OCI-LY3 (cell line): ENCODE data around the gene CABP4.
A peak's percentile ranks its signal among the peaks of the same experiment; 100 is the strongest.

Source experiments
- H2AFZ ChIP-seq: fragments of 200-600, 300-600 bp; shearing (Covaris generic); 2 replicates; pipeline ENCODE4 v1.6.0; 2014; ENCODE audit warnings: antibody characterized with exemption, low read depth, low read length
- H3K27ac ChIP-seq: fragments of 200-600, 300-600 bp; sonication (generic); 2 replicates; pipeline ENCODE4 v1.5.1; 2014; ENCODE audit warnings: mild to moderate bottlenecking, low read length, moderate library complexity, mixed read lengths
- H3K27me3 ChIP-seq: fragments of 200-600, 300-600 bp; sonication (generic); 2 replicates; pipeline ENCODE4 v1.6.1; 2014; ENCODE audit warnings: low read depth, low read length, mixed read lengths
- H3K36me3 ChIP-seq: fragments of 200-600, 300-600 bp; sonication (generic); replicated peaks from 2 replicates; pipeline ENCODE3; 2014; ENCODE audit warnings: low read depth, low read length, mixed read lengths
- H3K4me1 ChIP-seq: fragments of 300-600, 200-600 bp; sonication (generic); 2 replicates; pipeline ENCODE4 v1.6.1; 2014; ENCODE audit warnings: low read length, mixed read lengths
- H3K4me2 ChIP-seq: fragments of 200-600, 300-600 bp; sonication (generic); 2 replicates; pipeline ENCODE4 v1.6.1; 2014; ENCODE audit warnings: low read length, mixed read lengths
- H3K4me3 ChIP-seq: fragments of 300-600, 200-600 bp; sonication (generic); 2 replicates; pipeline ENCODE4 v1.5.1; 2014; ENCODE audit warnings: antibody characterized with exemption, mild to moderate bottlenecking, low read length, moderate library complexity
- H3K79me2 ChIP-seq: fragments of 300-600, 200-600 bp; shearing (Covaris generic); 2 replicates; pipeline ENCODE4 v1.6.1; 2014; ENCODE audit warnings: mild to moderate bottlenecking, low read length, mixed read lengths
- H3K9ac ChIP-seq: fragments of 300-600, 200-600 bp; shearing (Covaris generic); 2 replicates; pipeline ENCODE4 v1.6.0; 2014; ENCODE audit warnings: mild to moderate bottlenecking, low read length, moderate library complexity
- H3K9me3 ChIP-seq: fragments of 200-600, 300-600 bp; shearing (Covaris generic); 2 replicates; pipeline ENCODE4 v1.6.1; 2014; ENCODE audit warnings: low read length, mixed read lengths; ENCODE audit not compliant: insufficient read depth
- H4K20me1 ChIP-seq: fragments of 200-600, 300-600 bp; sonication (generic); 2 replicates; pipeline ENCODE4 v1.6.1; 2016; ENCODE audit warnings: low read length, mixed read lengths; ENCODE audit not compliant: insufficient read depth
- CTCF ChIP-seq: fragments of 200-600, 300-600 bp; sonication (generic); IDR thresholded peaks from 2 replicates; pipeline ENCODE4 v1.5.1; 2014; ENCODE audit warnings: antibody characterized with exemption, low read length, low read depth
- EZH2phosphoT487 ChIP-seq: fragments of 200-600 bp; shearing (Covaris generic); IDR thresholded peaks from 2 replicates; pipeline ENCODE4 v1.6.1; 2018; ENCODE audit warnings: antibody characterized with exemption, mixed run types, low read depth

Gene CABP4

DNA sequence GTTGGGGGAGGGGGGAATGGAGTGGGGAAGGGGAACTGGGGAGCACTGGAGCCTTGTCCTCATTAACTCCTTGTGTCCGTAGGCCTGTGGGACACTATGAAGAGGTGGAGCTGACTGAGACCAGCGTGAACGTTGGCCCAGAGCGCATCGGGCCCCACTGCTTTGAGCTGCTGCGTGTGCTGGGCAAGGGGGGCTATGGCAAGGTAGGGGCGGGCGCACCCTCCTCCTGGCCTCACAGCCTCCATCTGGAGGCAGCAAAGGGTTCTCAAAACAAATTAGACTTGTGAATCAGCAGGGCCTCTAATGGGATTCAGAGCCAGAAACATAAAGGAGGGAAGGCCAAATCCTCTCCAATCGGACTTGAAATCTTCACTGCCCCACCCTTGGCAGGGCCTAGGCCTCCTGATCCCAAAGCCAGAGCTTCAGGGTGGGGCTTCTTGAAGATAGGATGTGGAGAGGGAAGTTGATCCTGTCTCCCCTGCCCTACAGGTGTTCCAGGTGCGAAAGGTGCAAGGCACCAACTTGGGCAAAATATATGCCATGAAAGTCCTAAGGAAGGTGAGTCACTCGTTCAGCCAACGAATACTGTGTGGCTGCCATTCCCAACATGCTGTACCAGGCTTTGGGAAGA lies 26.0 kb upstream of the CABP4 start:
- Histone ChIP-seq H3K4me3 (peak overlapping the region; percentile 86), H3K9ac (peak overlapping the region; percentile 87), H3K36me3 (peaks cover 18% of the 10 kb centered on the region), H2AFZ (no peak overlapping the region), H3K27ac (peak overlapping the region; percentile 47), H3K9me3 (no peaks in the 10 kb centered on the region), H3K27me3 (no peaks in the 10 kb centered on the region), H3K79me2 (peaks cover 19% of the 10 kb centered on the region), H3K4me2 (peak overlapping the region; percentile 82), H3K4me1 (peaks cover 22% of the 10 kb centered on the region), H4K20me1 (no peaks in the 10 kb centered on the region)
- no peak for TF ChIP-seq EZH2phosphoT487
- TF ChIP-seq CTCF, result no peak

GRCh38 chr11:67429722-67430121 lies 25.4 kb upstream of the CABP4 start:
- Histone ChIP-seq H4K20me1 (no peaks in the 10 kb centered on the region), H3K4me1 (peaks cover 27% of the 10 kb centered on the region), H3K79me2 (peaks cover 25% of the 10 kb centered on the region), H2AFZ (no peak overlapping the region), H3K9me3 (no peaks in the 10 kb centered on the region), H3K4me2 (peak overlapping the region; percentile 82), H3K27me3 (no peaks in the 10 kb centered on the region), H3K9ac (no peak overlapping the region), H3K27ac (no peak overlapping the region), H3K4me3 (no peak overlapping the region), H3K36me3 (peaks cover 24% of the 10 kb centered on the region)
- no peak for TF ChIP-seq CTCF

DNA sequence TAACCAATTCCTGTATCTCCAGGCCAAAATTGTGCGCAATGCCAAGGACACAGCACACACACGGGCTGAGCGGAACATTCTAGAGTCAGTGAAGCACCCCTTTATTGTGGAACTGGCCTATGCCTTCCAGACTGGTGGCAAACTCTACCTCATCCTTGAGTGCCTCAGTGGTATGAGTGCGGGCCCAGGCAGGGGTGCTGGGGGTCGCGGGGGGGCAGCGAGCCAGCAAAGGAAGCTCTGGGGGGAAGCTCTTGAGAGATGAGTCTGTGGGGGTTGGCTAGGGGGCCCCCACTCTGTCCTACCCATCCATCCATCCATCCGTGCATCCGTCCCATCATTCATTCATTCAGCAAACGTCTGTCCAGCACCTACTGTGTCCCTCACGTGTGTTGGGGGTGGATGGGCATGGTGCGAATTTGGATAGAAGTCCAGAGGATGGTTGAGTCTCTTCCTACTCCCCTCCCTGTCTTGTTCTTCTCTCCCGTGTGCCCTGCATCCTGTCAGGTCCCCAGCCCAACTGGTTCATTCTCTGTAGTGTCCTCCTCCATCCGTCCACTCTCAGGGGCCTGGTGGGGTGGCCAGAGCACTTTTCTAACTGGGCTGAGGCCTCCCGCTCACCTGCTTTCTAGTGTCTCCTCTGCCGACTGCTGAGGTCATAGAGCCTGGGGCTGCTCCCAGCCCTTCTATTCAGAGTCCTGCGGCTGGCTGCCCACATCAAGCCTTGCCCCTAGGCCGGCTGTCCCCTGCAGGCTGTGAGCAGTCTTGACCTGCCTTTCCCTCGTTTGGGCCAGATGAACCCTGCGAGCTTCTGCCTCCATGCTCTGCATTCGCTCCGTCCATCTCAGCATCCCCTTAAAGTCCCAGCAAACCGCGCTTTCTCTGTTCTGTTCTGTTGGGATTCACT lies 23.6 kb upstream of the CABP4 start:
- H3K9me3 ChIP-seq, result no peaks in the 10 kb centered on the region
- H3K4me3 ChIP-seq, result no peak overlapping the region
- H3K79me2 ChIP-seq, result peaks cover 42% of the 10 kb centered on the region
- TF ChIP-seq CTCF, result no peak
- no peak for TF ChIP-seq EZH2phosphoT487
- no peak overlapping the region for H3K4me2 ChIP-seq
- H3K4me1 ChIP-seq, result peaks cover 44% of the 10 kb centered on the region
- no peaks in the 10 kb centered on the region for H4K20me1 ChIP-seq
- H3K9ac ChIP-seq, result no peak overlapping the region
- H3K27me3 ChIP-seq, result no peaks in the 10 kb centered on the region
- H3K36me3 ChIP-seq, result peaks cover 37% of the 10 kb centered on the region
- H3K27ac ChIP-seq, result no peak overlapping the region
- no peak overlapping the region for H2AFZ ChIP-seq

DNA sequence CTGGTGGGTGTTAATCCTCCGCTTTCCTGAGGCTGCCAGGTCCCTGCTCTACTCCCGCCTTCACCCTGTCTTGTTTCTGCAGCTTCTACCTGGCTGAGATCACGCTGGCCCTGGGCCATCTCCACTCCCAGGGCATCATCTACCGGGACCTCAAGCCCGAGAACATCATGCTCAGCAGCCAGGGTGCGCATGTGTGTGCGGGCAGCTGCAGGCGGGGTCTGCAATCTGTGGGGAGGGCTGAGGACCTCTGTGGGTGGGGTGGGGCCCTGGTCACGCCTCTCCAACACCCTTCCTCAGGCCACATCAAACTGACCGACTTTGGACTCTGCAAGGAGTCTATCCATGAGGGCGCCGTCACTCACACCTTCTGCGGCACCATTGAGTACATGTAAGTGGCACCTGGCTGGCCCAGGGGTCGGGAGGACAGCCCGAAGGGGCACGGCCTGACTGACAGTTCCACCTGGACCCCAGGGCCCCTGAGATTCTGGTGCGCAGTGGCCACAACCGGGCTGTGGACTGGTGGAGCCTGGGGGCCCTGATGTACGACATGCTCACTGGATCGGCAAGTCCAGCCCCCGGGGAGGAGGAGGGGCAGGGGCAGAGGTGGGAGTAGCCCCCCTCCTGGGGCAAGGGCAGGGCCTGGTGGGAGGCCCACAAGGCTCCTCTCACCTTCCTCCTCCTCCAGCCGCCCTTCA lies 22.4 kb upstream of the CABP4 start:
- Histone ChIP-seq H3K4me2 (no peak overlapping the region), H3K36me3 (peaks cover 41% of the 10 kb centered on the region), H3K4me3 (no peak overlapping the region), H4K20me1 (no peaks in the 10 kb centered on the region), H3K4me1 (peaks cover 47% of the 10 kb centered on the region), H2AFZ (no peak overlapping the region), H3K27me3 (no peaks in the 10 kb centered on the region), H3K27ac (peak overlapping the region; percentile 96; the same call in 1 of the 2 replicates), H3K9me3 (no peaks in the 10 kb centered on the region), H3K9ac (no peak overlapping the region), H3K79me2 (peaks cover 51% of the 10 kb centered on the region)
- TF ChIP-seq CTCF (no peak), EZH2phosphoT487 (no peak)
